Natural killer cell treated with Interleukin-12 subunit alpha and Interleukin-12 subunit beta and Interleukin-15 and Interleukin-18, amount 100 ng/mL, for 72 hours (primary cell): ENCODE results near the gene UBE2R2. TPM values are rescaled to one million over a fixed set of nuclear protein-coding genes. Genes with fewer than 3 reads are reported as not detected.
"Not testable (repeated sequence)": the region's sequence is repeated elsewhere in the genome, so short reads cannot be mapped to it uniquely, and the experiment has no call there.

Experiments
- ATAC-seq, 2 donors: fragments of 150-1000 bp; cut with Tn5 transposase in 1 of 2; sonication (Bioruptor Pico), chemical (Tn5 transposase) in 1 of 2; 2 replicates each; pipeline ENCODE4 v1.10.0; 2021
- DNase-seq: peaks from one replicate; pipeline ENCODE4 v3.0.0; 2022; ENCODE audit warnings: low spot score
- H3K27ac Mint-ChIP-seq, 2 donors: 1 replicate in 1 of 2; 2 replicates in 1 of 2; pipeline ENCODE4 v1.8.0; 2022; ENCODE audit warnings: mixed read lengths in 2 of 2, mild to moderate bottlenecking in 1 of 2, moderate library complexity in 1 of 2
- H3K27me3 Mint-ChIP-seq, 2 donors: 1 replicate in 1 of 2; 2 replicates in 1 of 2; pipeline ENCODE4 v1.8.0; 2022; ENCODE audit warnings: mixed read lengths in 2 of 2
- H3K36me3 Mint-ChIP-seq: one replicate; pipeline ENCODE4 v1.8.0; 2022; ENCODE audit warnings: mixed read lengths
- H3K4me1 Mint-ChIP-seq, 2 donors: 1 replicate in 1 of 2; 2 replicates in 1 of 2; pipeline ENCODE4 v1.8.0; 2022; ENCODE audit warnings: low read depth in 2 of 2, mixed read lengths in 2 of 2, mild to moderate bottlenecking in 1 of 2
- H3K4me3 Mint-ChIP-seq: one replicate; pipeline ENCODE4 v1.8.0; 2022; ENCODE audit warnings: mixed read lengths
- H3K9me3 Mint-ChIP-seq: 2 replicates; pipeline ENCODE4 v1.8.0; 2022; ENCODE audit warnings: mixed read lengths
- total RNA-seq, 2 donors: library from RNA; stranded (reverse); gene quantifications; one replicate each; pipeline ENCODE4 v1.2.3, GENCODE V29; 2022

The UBE2R2 gene
- total RNA-seq, 2 donors from 2014 or later, result 37.5 to 40.0 TPM

DNA sequence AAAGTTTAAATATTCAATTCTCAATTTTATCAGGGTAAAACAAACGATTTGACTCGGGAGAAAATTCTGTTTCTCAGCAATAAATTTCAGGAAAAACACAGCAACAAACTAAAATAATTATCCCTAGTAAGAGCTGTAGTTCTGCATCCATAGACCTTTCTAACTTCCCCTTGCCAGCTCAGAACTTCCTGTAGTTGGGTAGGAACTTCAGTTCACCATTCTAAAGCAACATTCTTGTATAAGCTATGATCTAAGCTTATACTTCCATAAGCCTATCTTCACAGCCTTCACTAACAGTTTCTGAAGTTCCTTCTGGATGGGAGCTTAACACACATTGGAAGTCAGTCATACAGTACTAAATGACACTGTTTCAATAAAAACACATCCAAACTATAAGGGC is 135.1 kb downstream of the UBE2R2 start:
- H3K27ac Mint-ChIP-seq, result no peak overlapping the region
- no peaks in the 10 kb centered on the region for H3K9me3 Mint-ChIP-seq
- ATAC-seq, result no peak
- DNase-seq, result no peak
- no peaks in the 10 kb centered on the region for H3K27me3 Mint-ChIP-seq
- H3K4me3 Mint-ChIP-seq, result no peak overlapping the region
- peaks cover 14% of the 10 kb centered on the region for H3K36me3 Mint-ChIP-seq
- H3K4me1 Mint-ChIP-seq, result peaks cover 0 to 3% of the 10 kb centered on the region in 2 donors

- no peak for DNase-seq
- Mint-ChIP-seq H3K27me3 (no peaks in the 10 kb centered on the region), H3K9me3 (no peaks in the 10 kb centered on the region), H3K36me3 (peaks cover 17% of the 10 kb centered on the region), H3K27ac (no peak overlapping the region), H3K4me3 (no peak overlapping the region), H3K4me1 (no peaks in the 10 kb centered on the region)
- no peak for ATAC-seq
These were observed 139.6 kb downstream of the UBE2R2 start for GRCh38 chr9:33956544-33956943.

- Mint-ChIP-seq H3K27me3 (no peaks in the 10 kb centered on the region), H3K4me3 (no peak overlapping the region), H3K36me3 (peaks cover 12% of the 10 kb centered on the region), H3K27ac (no peak overlapping the region), H3K4me1 (peaks cover 0 to 3% of the 10 kb centered on the region in 2 donors), H3K9me3 (no peaks in the 10 kb centered on the region)
- ATAC-seq (no peak), DNase-seq (no peak)
These were observed 142.8 kb downstream of the UBE2R2 start for GRCh38 chr9:33959725-33960124.

GRCh38 chr9:33962468-33962867 is 145.5 kb downstream of the UBE2R2 start:
- not testable (repeated sequence) for DNase-seq

GRCh38 chr9:33964086-33964768 is 147.3 kb downstream of the UBE2R2 start:
- Mint-ChIP-seq H3K9me3 (no peaks in the 10 kb centered on the region), H3K27ac (peak overlapping the region in 1 of 2 donors; percentile 42), H3K4me3 (no peak overlapping the region), H3K36me3 (peaks cover 12% of the 10 kb centered on the region), H3K27me3 (no peaks in the 10 kb centered on the region), H3K4me1 (peaks cover 0 to 3% of the 10 kb centered on the region in 2 donors)
- DNase-seq, result no peak
- no peak for ATAC-seq

More at GRCh38 chr9:33962468-33962867, 145.5 kb downstream of the UBE2R2 start:
- not testable (repeated sequence) for H3K27ac Mint-ChIP-seq, H3K9me3 Mint-ChIP-seq, H3K4me1 Mint-ChIP-seq, H3K27me3 Mint-ChIP-seq, H3K4me3 Mint-ChIP-seq, ATAC-seq
- peaks cover 12% of the 10 kb centered on the region for H3K36me3 Mint-ChIP-seq

Other genes with a start within 250 kb of the UBE2R2 start
- 1 to 10 TPM in 1 of 2 donors, not detected in 1; 1.3 TPM for gene PRSS3, start 21.6 kb upstream of the UBE2R2 start, total RNA-seq
- 10 to 100 TPM; 37.4 to 61.3 TPM for gene UBAP2, start 231.7 kb downstream of the UBE2R2 start, total RNA-seq